SK-N-SH (cell line): ENCODE measurements around the gene NETO2. TPM values are rescaled to one million over a fixed set of nuclear protein-coding genes. Genes with fewer than 3 reads are reported as not detected.

Source experiments
- CTCF ChIA-PET: fragments of 300-600, 350-600 bp; formaldehyde crosslinking; extraction: SDS; loops from one replicate; lab custom pipeline; 2021; lab: Yijun Ruan, JAX
- POLR2A ChIA-PET: fragments of 350-600 bp; sonication (Branson Sonifier 250); formaldehyde crosslinking; extraction: SDS; loops from one replicate; lab custom pipeline; 2020; ENCODE audit warnings: antibody characterized with exemption, inconsistent platforms; lab: Yijun Ruan, JAX
- DNase-seq: peaks from one replicate; pipeline ENCODE4 v3.0.0; 2012
- H2AFZ ChIP-seq: fragments of 200-600 bp; sonication (generic); 2 replicates; pipeline ENCODE4 v1.8.1; 2016; ENCODE audit warnings: antibody characterized with exemption, mild to moderate bottlenecking, low read depth
- H3F3A ChIP-seq: fragments of 200-600 bp; sonication (generic); replicated peaks from 2 replicates; pipeline ENCODE3; 2016; ENCODE audit warnings: antibody characterized with exemption, mild to moderate bottlenecking; ENCODE audit not compliant: insufficient read depth
- H3K27ac ChIP-seq, 2 experiments: fragments of 200-500 bp in 1 of 2; fragments of 200-600 bp in 1 of 2; sonication (Bioruptor generic) in 1 of 2; sonication (generic), shearing (Covaris generic) in 1 of 2; 2 replicates each; pipeline versions ENCODE4 v1.5.1 to v1.6.1; 2014 to 2016; ENCODE audit warnings: low read depth in 2 of 2, inconsistent platforms in 1 of 2, low read length in 1 of 2, mild to moderate bottlenecking in 1 of 2, mixed read lengths in 1 of 2
- H3K27me3 ChIP-seq: fragments of 200-600 bp; sonication (generic), shearing (Covaris generic); 2 replicates; pipeline ENCODE4 v1.6.1; 2016; ENCODE audit warnings: mixed run types; ENCODE audit not compliant: insufficient read depth
- H3K36me3 ChIP-seq, 2 experiments: fragments of 200-500 bp in 1 of 2; fragments of 200-600 bp in 1 of 2; sonication (Bioruptor generic) in 1 of 2; sonication (generic) in 1 of 2; replicated peaks in 1 of 2; 2 replicates each; pipeline versions ENCODE3 to v1.5.1; 2014 to 2016; ENCODE audit warnings: low read length in 1 of 2, mild to moderate bottlenecking in 1 of 2; ENCODE audit not compliant: insufficient read depth in 2 of 2, control insufficient read depth in 1 of 2
- H3K4me1 ChIP-seq, 2 experiments: fragments of 200-500 bp in 1 of 2; fragments of 200-600 bp in 1 of 2; sonication (Bioruptor generic) in 1 of 2; sonication (generic), shearing (Covaris generic) in 1 of 2; 2 replicates each; pipeline versions ENCODE4 v1.5.1 to v1.6.1; 2014 to 2016; ENCODE audit warnings: low read depth in 1 of 2, low read length in 1 of 2, mixed run types in 1 of 2; ENCODE audit not compliant: insufficient read depth in 2 of 2, control insufficient read depth in 1 of 2
- H3K4me2 ChIP-seq: fragments of 200-600 bp; sonication (generic), shearing (Covaris generic); 2 replicates; pipeline ENCODE4 v1.6.1; 2017; ENCODE audit warnings: mixed run types
- H3K4me3 ChIP-seq, 2 experiments: fragments of 200-500 bp in 1 of 2; fragments of 200-600 bp in 1 of 2; sonication (Bioruptor generic) in 1 of 2; sonication (generic), shearing (Covaris generic) in 1 of 2; 2 replicates each; pipeline versions ENCODE4 v1.5.1 to v1.8.1; 2014 to 2016; ENCODE audit warnings: low read depth in 2 of 2, inconsistent platforms in 1 of 2, low read length in 1 of 2, mild to moderate bottlenecking in 1 of 2, mixed read lengths in 1 of 2, moderate library complexity in 1 of 2
- H3K79me2 ChIP-seq: fragments of 200-600 bp; sonication (generic); 2 replicates; pipeline ENCODE4 v1.8.1; 2017; ENCODE audit warnings: mild to moderate bottlenecking; ENCODE audit not compliant: insufficient read depth
- H3K9ac ChIP-seq: fragments of 200-600 bp; sonication (generic); 2 replicates; pipeline ENCODE4 v1.6.1; 2017; ENCODE audit warnings: mixed run types
- H3K9me2 ChIP-seq: fragments of 200-600 bp; sonication (generic); 2 replicates; pipeline ENCODE4 v1.6.1; 2017; ENCODE audit warnings: mixed run types
- H3K9me3 ChIP-seq: fragments of 200-600 bp; sonication (generic); 2 replicates; pipeline ENCODE4 v1.6.1; 2017; ENCODE audit warnings: mixed run types, mild to moderate bottlenecking, moderate library complexity
- H4K20me1 ChIP-seq: fragments of 200-600 bp; sonication (generic); 2 replicates; pipeline ENCODE4 v1.6.1; 2017; ENCODE audit warnings: mild to moderate bottlenecking, mixed run types; ENCODE audit not compliant: insufficient read depth
- CHD2 ChIP-seq: fragments of 150-350 bp; IDR thresholded peaks from 2 replicates; pipeline ENCODE4 v1.6.1; 2018; ENCODE audit warnings: low read length; ENCODE audit not compliant: partially characterized antibody
- EP300 ChIP-seq, 2 experiments: IDR thresholded peaks; 2 replicates each; pipeline versions ENCODE4 v1.4.0 to v1.6.1; 2012; ENCODE audit warnings: borderline replicate concordance in 1 of 2, low read depth in 1 of 2, low read length in 1 of 2
- FOXJ3 ChIP-seq: sonication (generic); formaldehyde crosslinking; IDR thresholded peaks from 2 replicates; pipeline ENCODE4 v1.5.1; 2020; ENCODE audit warnings: mild to moderate bottlenecking, missing genetic modification reagents
- GATA2 ChIP-seq: sonication (generic); formaldehyde crosslinking; IDR thresholded peaks from 2 replicates; pipeline ENCODE4 v1.5.0; 2020; ENCODE audit warnings: mild to moderate bottlenecking, missing genetic modification reagents
- JUND ChIP-seq: IDR thresholded peaks from 2 replicates; pipeline ENCODE4 v1.4.0; 2012
- MAX ChIP-seq: IDR thresholded peaks from 2 replicates; pipeline ENCODE4 v1.4.0; 2012; ENCODE audit warnings: low read depth
- NRF1 ChIP-seq: IDR thresholded peaks from 2 replicates; pipeline ENCODE4 v1.6.1; 2012; ENCODE audit warnings: low read depth, mild to moderate bottlenecking, low read length
- POLR2AphosphoS5 ChIP-seq: IDR thresholded peaks from 2 replicates; pipeline ENCODE4 v1.6.1; 2012; ENCODE audit warnings: low read depth, low read length
- RFX5 ChIP-seq: IDR thresholded peaks from 2 replicates; pipeline ENCODE4 v1.6.1; 2012; ENCODE audit warnings: mild to moderate bottlenecking, improper control_type of control experiment, low read length
- SIN3A ChIP-seq: IDR thresholded peaks from 2 replicates; pipeline ENCODE4 v1.6.1; 2012; ENCODE audit warnings: low read depth, mild to moderate bottlenecking, low read length, moderate library complexity, borderline replicate concordance
- SMC3 ChIP-seq: IDR thresholded peaks from 2 replicates; pipeline ENCODE4 v1.6.1; 2012; ENCODE audit warnings: low read depth, low read length, improper control_type of control experiment
- YY1 ChIP-seq: IDR thresholded peaks from 2 replicates; pipeline ENCODE4 v1.4.0; 2012; ENCODE audit warnings: low read depth, mild to moderate bottlenecking
- ZBTB33 ChIP-seq: IDR thresholded peaks from 2 replicates; pipeline ENCODE4 v1.4.0; 2012; ENCODE audit warnings: low read depth, borderline replicate concordance
- WGBS: methylation state at CpG from one replicate; pipeline ENCODE4 v1.1.6; 2017; ENCODE audit warnings: low lambda C conversion rate; 5-methylcytosine and 5-hydroxymethylcytosine counted together
- polyA plus RNA-seq, 3 experiments: library from polyadenylated mRNA; depleted of rRNA; stranded (reverse); fragments of >200 nt; gene quantifications; 2 replicates each; pipeline ENCODE4 v1.2.3, GENCODE V29; 2012
- TF ChIP-seq, protein P1 (sequence below): fragments of 150-350 bp; IDR thresholded peaks from 2 replicates; pipeline ENCODE4 v1.6.1; 2017; ENCODE audit warnings: antibody characterized with exemption, low read length, low read depth, borderline replicate concordance
- TF ChIP-seq, protein P2 (sequence below): fragments of 150-350 bp; IDR thresholded peaks from 2 replicates; pipeline ENCODE4 v1.6.1; 2016; ENCODE audit warnings: mild to moderate bottlenecking, low read depth, low read length

Gene NETO2
- polyA plus RNA-seq, 1 of the 3 experiments (the other 2 are of a cell fraction), result 48.8 TPM

GRCh38 chr16:47037746-47038458 lies 105.8 kb downstream of the NETO2 start (continued):
- TF ChIP-seq MAX (peak; percentile 61; the same call in 1 of the 2 replicates), CHD2 (no peak), EP300 (IDR thresholded peaks at IDR 0.05; ENCODE audit: borderline replicate concordance in 1 of 2, low read depth in 1 of 2, low read length in 1 of 2) (no peak), POLR2AphosphoS5 (no peak), JUND (no peak), ZBTB33 (0 out of 2 replicates have a peak, but pooled peaks have one; percentile 8), RFX5 (no peak)
- TF ChIP-seq, protein P1, sequence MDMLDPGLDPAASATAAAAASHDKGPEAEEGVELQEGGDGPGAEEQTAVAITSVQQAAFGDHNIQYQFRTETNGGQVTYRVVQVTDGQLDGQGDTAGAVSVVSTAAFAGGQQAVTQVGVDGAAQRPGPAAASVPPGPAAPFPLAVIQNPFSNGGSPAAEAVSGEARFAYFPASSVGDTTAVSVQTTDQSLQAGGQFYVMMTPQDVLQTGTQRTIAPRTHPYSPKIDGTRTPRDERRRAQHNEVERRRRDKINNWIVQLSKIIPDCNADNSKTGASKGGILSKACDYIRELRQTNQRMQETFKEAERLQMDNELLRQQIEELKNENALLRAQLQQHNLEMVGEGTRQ, result no peak

GRCh38 chr16:47037396-47037745 lies 106.4 kb downstream of the NETO2 start:
- CTCF ChIA-PET, result interaction anchor here (0.6 to 4.4 kb wide), 58 partner anchors 9 to 1135 kb away, joined by 3 to 53 read pairs (median 4); partner anchors contain the start of gene NETO2
- 26% methylated on average over 17 of the region's 24 CpGs for WGBS
- peak overlapping the region; percentile 71 for H3K9ac ChIP-seq
- peak overlapping the region; percentile 96 for H3K4me2 ChIP-seq
- POLR2A ChIA-PET, result interaction anchor here (0.6 to 1.7 kb wide), 2 partner anchors 64 to 81 kb away, joined by 3 to 4 read pairs; partner anchors contain the start of gene DNAJA2
- no peak for DNase-seq
- no peaks in the 10 kb centered on the region for H3F3A ChIP-seq
- no peaks in the 10 kb centered on the region for H3K27me3 ChIP-seq
- TF ChIP-seq FOXJ3 (no peak), SMC3 (no peak), SIN3A (no peak), JUND (no peak), YY1 (no peak), RFX5 (no peak), GATA2 (no peak), EP300 (IDR thresholded peaks at IDR 0.05; ENCODE audit: borderline replicate concordance in 1 of 2, low read depth in 1 of 2, low read length in 1 of 2) (no peak), NRF1 (no peak), POLR2AphosphoS5 (no peak)
- TF ChIP-seq, protein P2, sequence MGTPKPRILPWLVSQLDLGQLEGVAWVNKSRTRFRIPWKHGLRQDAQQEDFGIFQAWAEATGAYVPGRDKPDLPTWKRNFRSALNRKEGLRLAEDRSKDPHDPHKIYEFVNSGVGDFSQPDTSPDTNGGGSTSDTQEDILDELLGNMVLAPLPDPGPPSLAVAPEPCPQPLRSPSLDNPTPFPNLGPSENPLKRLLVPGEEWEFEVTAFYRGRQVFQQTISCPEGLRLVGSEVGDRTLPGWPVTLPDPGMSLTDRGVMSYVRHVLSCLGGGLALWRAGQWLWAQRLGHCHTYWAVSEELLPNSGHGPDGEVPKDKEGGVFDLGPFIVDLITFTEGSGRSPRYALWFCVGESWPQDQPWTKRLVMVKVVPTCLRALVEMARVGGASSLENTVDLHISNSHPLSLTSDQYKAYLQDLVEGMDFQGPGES, result no peak
- TF ChIP-seq, all 33 proteins: peak for 0
- H4K20me1 ChIP-seq, result no peaks in the 10 kb centered on the region
- peak overlapping the region; percentile 63 to 73 for H3K4me3 ChIP-seq
- peak overlapping the region; percentile 91 for H2AFZ ChIP-seq
- H3K4me1 ChIP-seq, result no peaks in the 10 kb centered on the region
- H3K79me2 ChIP-seq, result no peaks in the 10 kb centered on the region
- no peak overlapping the region for H3K27ac ChIP-seq
- no peaks in the 10 kb centered on the region for H3K36me3 ChIP-seq
- no peaks in the 10 kb centered on the region for H3K9me3 ChIP-seq
- no peaks in the 10 kb centered on the region for H3K9me2 ChIP-seq
